ENCODE measurements around the gene COL23A1.

DNA sequence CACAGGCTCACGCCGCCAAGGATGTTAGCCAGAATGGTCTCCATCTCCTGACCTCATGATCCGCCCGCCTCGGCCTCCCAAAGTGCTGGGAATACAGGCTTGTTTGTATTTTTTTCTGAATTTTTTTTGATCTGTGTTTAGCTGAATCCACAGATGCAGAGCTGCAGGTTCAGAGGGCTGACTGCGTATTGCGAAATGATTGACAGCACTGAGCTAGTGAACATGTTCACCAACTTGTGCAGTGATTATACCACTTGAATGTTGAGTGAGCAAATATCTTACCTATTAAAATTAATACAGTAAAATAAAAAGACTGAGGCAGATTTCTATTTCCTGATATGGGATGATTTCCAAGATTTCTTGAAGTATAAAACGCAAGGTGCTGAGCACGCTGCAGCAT lies 234.5 kb downstream of the COL23A1 start:
- no peak for TF ChIP-seq EZH2 (IDR thresholded peaks at IDR 0.05)
- TF ChIP-seq POLR2AphosphoS5 (IDR thresholded peaks at IDR 0.05; ENCODE audit: borderline replicate concordance, low read depth, low read length), result no peak
- TF ChIP-seq FOXP2 (optimal IDR thresholded peaks at IDR 0.05; ENCODE audit: control extremely low read depth, extremely low read length, insufficient read depth), result no peak

All from SK-N-MC (cell line).